Panc1 (cell line): ENCODE results near the gene JAML. TPM values are rescaled to one million over a fixed set of nuclear protein-coding genes. Genes with fewer than 3 reads are reported as not detected.

Experiments used
- ATAC-seq: fragments of 200-7000 bp; cut with Tn5 transposase; 2 replicates; pipeline ENCODE4 v1.9.1; 2020; ENCODE audit warnings: mild to moderate bottlenecking, moderate library complexity
- BruUV-seq: library from RNA; stranded (reverse); fragments of 400-500 nt; replicated peaks from 2 replicates; lab custom pipeline; 2021; lab: Mats Ljungman, UMichigan
- CTCF ChIA-PET: fragments of 300-600 bp; sonication (Branson Sonifier 250); formaldehyde crosslinking; loops from one replicate; lab custom pipeline; 2022; ENCODE audit warnings: antibody characterized with exemption; lab: Charles Lee
- POLR2A ChIA-PET: fragments of 300-600 bp; sonication (Branson Sonifier 250); formaldehyde crosslinking; loops from one replicate; lab custom pipeline; 2022; ENCODE audit warnings: antibody characterized with exemption; lab: Charles Lee
- DNase-seq: peaks from one replicate; pipeline ENCODE4 v3.0.0-alpha.2; 2010; ENCODE audit warnings: low read depth, low spot score
- H3K27ac ChIP-seq: 2 replicates; pipeline ENCODE4 v1.5.1; 2011; ENCODE audit warnings: mild to moderate bottlenecking, low read length, inconsistent platforms
- H3K27me3 ChIP-seq: fragments of 200-500 bp; sonication (Bioruptor generic); 2 replicates; pipeline ENCODE4 v1.6.0; 2014; ENCODE audit warnings: low read length, inconsistent platforms; ENCODE audit not compliant: control insufficient read depth, insufficient read depth
- H3K36me3 ChIP-seq: fragments of 200-500 bp; sonication (Bioruptor generic); 2 replicates; pipeline ENCODE4 v1.5.1; 2014; ENCODE audit warnings: inconsistent platforms, mild to moderate bottlenecking, low read length, moderate library complexity; ENCODE audit not compliant: control insufficient read depth, insufficient read depth
- H3K4me1 ChIP-seq: 2 replicates; pipeline ENCODE4 v1.5.1; 2011; ENCODE audit warnings: inconsistent platforms, mild to moderate bottlenecking, low read length, moderate library complexity; ENCODE audit not compliant: control insufficient read depth, insufficient read depth
- H3K4me3 ChIP-seq, 2 experiments: 2 replicates each; pipeline ENCODE4 v1.5.1; 2011 to 2012; ENCODE audit warnings: low read depth in 2 of 2, low read length in 2 of 2, mild to moderate bottlenecking in 2 of 2, inconsistent platforms in 1 of 2, moderate library complexity in 1 of 2
- H3K9me3 ChIP-seq: fragments of 200-500 bp; sonication (Bioruptor generic); 2 replicates; pipeline ENCODE4 v1.5.1; 2014; ENCODE audit warnings: low read depth, mild to moderate bottlenecking, inconsistent platforms, low read length, moderate library complexity; ENCODE audit not compliant: control insufficient read depth, insufficient read depth
- POLR2AphosphoS5 ChIP-seq: IDR thresholded peaks from 2 replicates; pipeline ENCODE4 v1.6.1; 2012; ENCODE audit warnings: mild to moderate bottlenecking, low read depth, low read length, moderate library complexity
- SIN3A ChIP-seq: IDR thresholded peaks from 2 replicates; pipeline ENCODE4 v1.6.1; 2012; ENCODE audit warnings: low read depth, mild to moderate bottlenecking, low read length, moderate library complexity, borderline replicate concordance; ENCODE audit not compliant: insufficient read depth
- TCF7L2 ChIP-seq: IDR thresholded peaks from 2 replicates; pipeline ENCODE4 v1.6.1; 2011; ENCODE audit warnings: mild to moderate bottlenecking, low read depth, low read length, inconsistent platforms
- in situ Hi-C: cut with HindIII; loops from 2 replicates; pipeline ENCODE4 v1.10.0; 2016; ENCODE audit warnings: low sequenced_read_pairs, low pct_unique_long_range_greater_than_20kb
- intact Hi-C: fragments of 100-400 bp; cut with micrococcal nuclease; formaldehyde crosslinking; loops from one replicate; pipeline ENCODE4 v1.10.0; 2022; ENCODE audit not compliant: unreplicated experiment
- total RNA-seq: library from RNA; stranded (reverse); gene quantifications from one replicate; pipeline ENCODE4 v1.2.1, GENCODE V29; 2021; ENCODE audit not compliant: unreplicated experiment
- TF ChIP-seq, protein P1 (sequence below), 2 experiments: IDR thresholded peaks; 2 replicates each; pipeline ENCODE4 v1.6.1; 2011 to 2012; ENCODE audit warnings: low read depth in 2 of 2, control low read depth in 1 of 2, low read length in 1 of 2, mild to moderate bottlenecking in 1 of 2, moderate library complexity in 1 of 2; ENCODE audit not compliant: insufficient read depth in 1 of 2
- TF ChIP-seq, protein P2 (sequence below): fragments of 450-650 bp; IDR thresholded peaks from 2 replicates; pipeline ENCODE4 v1.5.1; 2017; ENCODE audit warnings: mild to moderate bottlenecking

JAML gene
- total RNA-seq, 1 experiment from 2014 or later: 0.39 TPM

GRCh38 chr11:118176778-118177134 is 48.1 kb downstream of the JAML start:
- Histone ChIP-seq H3K36me3 (no peaks in the 10 kb centered on the region), H3K27me3 (no peaks in the 10 kb centered on the region), H3K4me3 (no peak overlapping the region), H3K4me1 (peaks cover 5% of the 10 kb centered on the region; the same call in 1 of the 2 replicates), H3K27ac (no peak overlapping the region), H3K9me3 (no peaks in the 10 kb centered on the region)
- intact Hi-C loops (no loop called here), in situ Hi-C loops (no loop called here)
- ChIA-PET CTCF (interaction anchor here (0.7 to 0.8 kb wide), 2 partner anchors 13 to 382 kb away, joined by 4 to 12 read pairs; no protein-coding TSS in a partner anchor), POLR2A (no interaction called here)
- TF ChIP-seq SIN3A (no peak), POLR2AphosphoS5 (no peak), TCF7L2 (no peak)
- TF ChIP-seq, protein P1, sequence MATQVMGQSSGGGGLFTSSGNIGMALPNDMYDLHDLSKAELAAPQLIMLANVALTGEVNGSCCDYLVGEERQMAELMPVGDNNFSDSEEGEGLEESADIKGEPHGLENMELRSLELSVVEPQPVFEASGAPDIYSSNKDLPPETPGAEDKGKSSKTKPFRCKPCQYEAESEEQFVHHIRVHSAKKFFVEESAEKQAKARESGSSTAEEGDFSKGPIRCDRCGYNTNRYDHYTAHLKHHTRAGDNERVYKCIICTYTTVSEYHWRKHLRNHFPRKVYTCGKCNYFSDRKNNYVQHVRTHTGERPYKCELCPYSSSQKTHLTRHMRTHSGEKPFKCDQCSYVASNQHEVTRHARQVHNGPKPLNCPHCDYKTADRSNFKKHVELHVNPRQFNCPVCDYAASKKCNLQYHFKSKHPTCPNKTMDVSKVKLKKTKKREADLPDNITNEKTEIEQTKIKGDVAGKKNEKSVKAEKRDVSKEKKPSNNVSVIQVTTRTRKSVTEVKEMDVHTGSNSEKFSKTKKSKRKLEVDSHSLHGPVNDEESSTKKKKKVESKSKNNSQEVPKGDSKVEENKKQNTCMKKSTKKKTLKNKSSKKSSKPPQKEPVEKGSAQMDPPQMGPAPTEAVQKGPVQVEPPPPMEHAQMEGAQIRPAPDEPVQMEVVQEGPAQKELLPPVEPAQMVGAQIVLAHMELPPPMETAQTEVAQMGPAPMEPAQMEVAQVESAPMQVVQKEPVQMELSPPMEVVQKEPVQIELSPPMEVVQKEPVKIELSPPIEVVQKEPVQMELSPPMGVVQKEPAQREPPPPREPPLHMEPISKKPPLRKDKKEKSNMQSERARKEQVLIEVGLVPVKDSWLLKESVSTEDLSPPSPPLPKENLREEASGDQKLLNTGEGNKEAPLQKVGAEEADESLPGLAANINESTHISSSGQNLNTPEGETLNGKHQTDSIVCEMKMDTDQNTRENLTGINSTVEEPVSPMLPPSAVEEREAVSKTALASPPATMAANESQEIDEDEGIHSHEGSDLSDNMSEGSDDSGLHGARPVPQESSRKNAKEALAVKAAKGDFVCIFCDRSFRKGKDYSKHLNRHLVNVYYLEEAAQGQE (IDR thresholded peaks at IDR 0.05; ENCODE audit: insufficient read depth in 1 of 2, low read depth in 2 of 2, low read length in 1 of 2): no peak
- TF ChIP-seq, protein P2, sequence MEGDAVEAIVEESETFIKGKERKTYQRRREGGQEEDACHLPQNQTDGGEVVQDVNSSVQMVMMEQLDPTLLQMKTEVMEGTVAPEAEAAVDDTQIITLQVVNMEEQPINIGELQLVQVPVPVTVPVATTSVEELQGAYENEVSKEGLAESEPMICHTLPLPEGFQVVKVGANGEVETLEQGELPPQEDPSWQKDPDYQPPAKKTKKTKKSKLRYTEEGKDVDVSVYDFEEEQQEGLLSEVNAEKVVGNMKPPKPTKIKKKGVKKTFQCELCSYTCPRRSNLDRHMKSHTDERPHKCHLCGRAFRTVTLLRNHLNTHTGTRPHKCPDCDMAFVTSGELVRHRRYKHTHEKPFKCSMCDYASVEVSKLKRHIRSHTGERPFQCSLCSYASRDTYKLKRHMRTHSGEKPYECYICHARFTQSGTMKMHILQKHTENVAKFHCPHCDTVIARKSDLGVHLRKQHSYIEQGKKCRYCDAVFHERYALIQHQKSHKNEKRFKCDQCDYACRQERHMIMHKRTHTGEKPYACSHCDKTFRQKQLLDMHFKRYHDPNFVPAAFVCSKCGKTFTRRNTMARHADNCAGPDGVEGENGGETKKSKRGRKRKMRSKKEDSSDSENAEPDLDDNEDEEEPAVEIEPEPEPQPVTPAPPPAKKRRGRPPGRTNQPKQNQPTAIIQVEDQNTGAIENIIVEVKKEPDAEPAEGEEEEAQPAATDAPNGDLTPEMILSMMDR: no peak
- no peak for ATAC-seq
- no peak for DNase-seq
- BruUV-seq: no TSS peak

GRCh38 chr11:118175993-118176777 is 48.6 kb downstream of the JAML start, which contains the start of gene SCN2B:
Gene SCN2B, minus strand, starts transcription at chr11:118176639. Its CDS starts 208 bp downstream, at chr11:118176431.
- Histone ChIP-seq H3K4me1 (peaks cover 5% of the 10 kb centered on the region; the same call in 1 of the 2 replicates), H3K4me3 (no peak within 1 kb of the TSS), H3K27me3 (peaks cover under 1% of the 10 kb centered on the region; the same call in 1 of the 2 replicates), H3K9me3 (no peaks in the 10 kb centered on the region), H3K27ac (no peak within 1 kb of the TSS), H3K36me3 (no peaks in the 10 kb centered on the region)
- TF ChIP-seq, protein P1 (IDR thresholded peaks at IDR 0.05; ENCODE audit: insufficient read depth in 1 of 2, low read depth in 2 of 2, low read length in 1 of 2): no peak
- TF ChIP-seq SIN3A: no peak
- TF ChIP-seq, protein P2: no peak
- BruUV-seq: no TSS peak
- in situ Hi-C loops (no loop called here), intact Hi-C loops (no loop called here)
- ATAC-seq (no peak), DNase-seq (no peak)
- CTCF ChIA-PET: interaction anchor here (0.7 to 0.8 kb wide), 2 partner anchors 13 to 383 kb away, joined by 4 to 12 read pairs; no protein-coding TSS in a partner anchor
- POLR2A ChIA-PET: no interaction called here
